OCI-LY3 (cell line): ENCODE measurements around the gene KLF3.

Experiments used
- CTCF ChIP-seq: fragments of 200-600, 300-600 bp; sonication (generic); IDR thresholded peaks from 2 replicates; pipeline ENCODE4 v1.5.1; 2014; ENCODE audit warnings: antibody characterized with exemption, low read length, low read depth
- EZH2phosphoT487 ChIP-seq: fragments of 200-600 bp; shearing (Covaris generic); IDR thresholded peaks from 2 replicates; pipeline ENCODE4 v1.6.1; 2018; ENCODE audit warnings: antibody characterized with exemption, mixed run types, low read depth

DNA sequence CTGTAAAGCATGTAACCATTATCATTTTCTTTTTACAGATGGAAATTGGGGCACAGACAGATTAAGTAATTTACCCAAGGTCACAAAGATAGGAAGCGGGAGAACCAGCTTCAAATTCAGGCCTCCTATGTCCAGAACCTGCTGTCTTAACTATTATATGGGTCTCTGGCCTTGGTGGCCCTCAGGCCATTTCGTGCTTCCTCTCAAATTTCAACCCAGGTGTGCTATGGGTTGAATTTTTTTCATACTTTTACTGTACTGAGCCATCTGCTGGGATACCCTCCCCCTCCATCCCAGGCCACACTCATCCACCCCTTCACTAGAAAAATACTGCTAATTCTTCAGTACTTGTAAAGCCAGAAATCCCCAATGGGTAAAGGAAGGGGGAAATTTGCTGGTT, 42.3 kb downstream of the KLF3 start:
- TF ChIP-seq CTCF (no peak), EZH2phosphoT487 (no peak)
